GM12873 (cell line): ENCODE results near the gene TBC1D22A.

Source experiments
- CTCF ChIP-seq: IDR thresholded peaks from 2 replicates; pipeline ENCODE4 v1.5.1; 2012; ENCODE audit warnings: low read depth, mild to moderate bottlenecking, moderate library complexity, low read length, control low read depth; ENCODE audit not compliant: insufficient read depth; ENCODE audit errors: missing control alignments

The TBC1D22A gene

GRCh38 chr22:46746192-46746591, 16.3 kb upstream of the TBC1D22A start:
- no peak for TF ChIP-seq CTCF

GRCh38 chr22:46746620-46747019, 15.8 kb upstream of the TBC1D22A start:
- TF ChIP-seq CTCF: no peak

- TF ChIP-seq CTCF: no peak
Measured at GRCh38 chr22:46747646-46748045, 14.8 kb upstream of the TBC1D22A start.

- no peak for TF ChIP-seq CTCF
Measured at GRCh38 chr22:46748206-46748907, 14.1 kb upstream of the TBC1D22A start.

- TF ChIP-seq CTCF: no peak
Measured at GRCh38 chr22:46748908-46749675, 13.4 kb upstream of the TBC1D22A start.

GRCh38 chr22:46749682-46750529, 12.5 kb upstream of the TBC1D22A start:
- no peak for TF ChIP-seq CTCF

- TF ChIP-seq CTCF: no peak
Measured at GRCh38 chr22:46750530-46750800, 12.0 kb upstream of the TBC1D22A start.
